GM12878 (cell line): ENCODE data around the gene SSH3.

Experiments used
- CHD4 ChIP-seq: fragments of 200-600 bp; sonication (generic); IDR thresholded peaks from 2 replicates; pipeline ENCODE4 v1.6.1; 2016; ENCODE audit warnings: mild to moderate bottlenecking
- CREB1 ChIP-seq: IDR thresholded peaks from 2 replicates; pipeline ENCODE4 v1.6.1; 2012; ENCODE audit warnings: low read depth, mild to moderate bottlenecking, inconsistent platforms
- CTCF ChIP-seq, 3 experiments: IDR thresholded peaks in 2 of 3; conservative IDR thresholded peaks in 1 of 3; 2 replicates each; pipeline ENCODE4 v1.5.1; 2011; ENCODE audit warnings: low read depth in 3 of 3, low read length in 3 of 3, mild to moderate bottlenecking in 3 of 3, control low read depth in 2 of 3, moderate library complexity in 2 of 3, inconsistent platforms in 1 of 3, mixed read lengths in 1 of 3; ENCODE audit not compliant: control insufficient read depth in 2 of 3, insufficient read depth in 1 of 3; ENCODE audit errors: extremely low read depth in 1 of 3
- EZH2 ChIP-seq: IDR thresholded peaks from 2 replicates; pipeline ENCODE4 v1.6.1; 2012; ENCODE audit warnings: low read depth, mild to moderate bottlenecking, control low read depth, inconsistent platforms, low read length, borderline replicate concordance; ENCODE audit not compliant: control insufficient read depth
- MEF2A ChIP-seq: IDR thresholded peaks from 2 replicates; pipeline ENCODE4 v1.6.1; 2011; ENCODE audit warnings: low read depth, mild to moderate bottlenecking, low read length, moderate library complexity; ENCODE audit not compliant: insufficient read depth
- NFYB ChIP-seq: IDR thresholded peaks from 2 replicates; pipeline ENCODE4 v1.6.1; 2011; ENCODE audit warnings: low read depth, mild to moderate bottlenecking, low read length, improper control_type of control experiment, moderate library complexity; ENCODE audit not compliant: insufficient read depth
- POLR2A ChIP-seq: IDR thresholded peaks from 2 replicates; pipeline ENCODE4 v1.6.1; 2011; ENCODE audit warnings: low read depth, mild to moderate bottlenecking, low read length
- SIN3A ChIP-seq: IDR thresholded peaks from 2 replicates; pipeline ENCODE4 v1.6.1; 2012; ENCODE audit warnings: low read depth, low read length, improper control_type of control experiment

GRCh38 chr11:67285541-67286498, 17.5 kb upstream of the SSH3 start:
- TF ChIP-seq CREB1 (no peak), POLR2A (0 out of 2 replicates have a peak, but pooled peaks have one; percentile 28), CHD4 (no peak), SIN3A (no peak), CTCF (IDR thresholded peaks at IDR 0.05 in 2 of 3, conservative IDR thresholded peaks at IDR 0.05 in 1 of 3; ENCODE audit: control insufficient read depth in 2 of 3, extremely low read depth in 1 of 3, insufficient read depth in 1 of 3, low read depth in 3 of 3, low read length in 3 of 3) (no peak), NFYB (no peak), EZH2 (no peak), MEF2A (no peak)
